Neuron (in vitro differentiated cells): ENCODE measurements around the gene CHST15.

Source experiments
- H2AFZ ChIP-seq: one replicate; pipeline ENCODE4 v1.6.1; 2013; ENCODE audit warnings: low read depth, mild to moderate bottlenecking, inconsistent platforms, low read length, moderate library complexity
- H3K27me3 ChIP-seq: one replicate; pipeline ENCODE4 v1.6.1; 2013; ENCODE audit warnings: low read length; ENCODE audit not compliant: insufficient read depth
- H3K36me3 ChIP-seq: one replicate; pipeline ENCODE4 v1.6.1; 2013; ENCODE audit warnings: low read length; ENCODE audit not compliant: insufficient read depth
- H3K4me1 ChIP-seq: one replicate; pipeline ENCODE4 v1.6.1; 2013; ENCODE audit warnings: low read length; ENCODE audit not compliant: insufficient read depth
- H3K4me3 ChIP-seq: 2 replicates; pipeline ENCODE4 v1.5.1; 2013; ENCODE audit warnings: mild to moderate bottlenecking, low read length, moderate library complexity
- H3K9me3 ChIP-seq: one replicate; pipeline ENCODE4 v1.6.1; 2013; ENCODE audit warnings: low read length

Gene CHST15

GRCh38 chr10:124012991-124013390 lies 80.4 kb downstream of the CHST15 start:
- Histone ChIP-seq H3K4me3 (no peak overlapping the region), H3K4me1 (no peaks in the 10 kb centered on the region), H3K9me3 (peaks cover 9% of the 10 kb centered on the region), H3K27me3 (no peaks in the 10 kb centered on the region), H2AFZ (no peak overlapping the region), H3K36me3 (peaks cover 15% of the 10 kb centered on the region)

- no peaks in the 10 kb centered on the region for H3K4me1 ChIP-seq
- no peaks in the 10 kb centered on the region for H3K27me3 ChIP-seq
- H3K9me3 ChIP-seq: peaks cover 9% of the 10 kb centered on the region
- no peak overlapping the region for H3K4me3 ChIP-seq
- peaks cover 15% of the 10 kb centered on the region for H3K36me3 ChIP-seq
- H2AFZ ChIP-seq: no peak overlapping the region
These were observed 80.8 kb downstream of the CHST15 start for GRCh38 chr10:124012583-124012982.

GRCh38 chr10:124012066-124012465 lies 81.3 kb downstream of the CHST15 start:
- Histone ChIP-seq H3K9me3 (peaks cover 9% of the 10 kb centered on the region), H2AFZ (no peak overlapping the region), H3K36me3 (peaks cover 15% of the 10 kb centered on the region), H3K27me3 (no peaks in the 10 kb centered on the region), H3K4me1 (no peaks in the 10 kb centered on the region), H3K4me3 (no peak overlapping the region)

GRCh38 chr10:124011464-124011863 lies 81.9 kb downstream of the CHST15 start:
- Histone ChIP-seq H3K36me3 (peaks cover 15% of the 10 kb centered on the region), H3K4me1 (no peaks in the 10 kb centered on the region), H3K4me3 (no peak overlapping the region), H3K27me3 (no peaks in the 10 kb centered on the region), H3K9me3 (peaks cover 9% of the 10 kb centered on the region), H2AFZ (no peak overlapping the region)

GRCh38 chr10:124010563-124011131 lies 82.8 kb downstream of the CHST15 start:
- no peak overlapping the region for H3K4me3 ChIP-seq
- H3K27me3 ChIP-seq: no peaks in the 10 kb centered on the region
- H3K4me1 ChIP-seq: peaks cover 2% of the 10 kb centered on the region
- H3K9me3 ChIP-seq: peaks cover 9% of the 10 kb centered on the region
- no peak overlapping the region for H2AFZ ChIP-seq
- H3K36me3 ChIP-seq: peaks cover 15% of the 10 kb centered on the region

- H3K4me3 ChIP-seq: no peak overlapping the region
- peaks cover 2% of the 10 kb centered on the region for H3K4me1 ChIP-seq
- peaks cover 9% of the 10 kb centered on the region for H3K9me3 ChIP-seq
- H2AFZ ChIP-seq: no peak overlapping the region
- H3K36me3 ChIP-seq: peaks cover 15% of the 10 kb centered on the region
- no peaks in the 10 kb centered on the region for H3K27me3 ChIP-seq
These were observed 83.4 kb downstream of the CHST15 start for GRCh38 chr10:124010024-124010423.

- H3K4me1 ChIP-seq: peaks cover 2% of the 10 kb centered on the region
- peaks cover 9% of the 10 kb centered on the region for H3K9me3 ChIP-seq
- H3K36me3 ChIP-seq: peaks cover 15% of the 10 kb centered on the region
- no peak overlapping the region for H3K4me3 ChIP-seq
- H2AFZ ChIP-seq: no peak overlapping the region
- H3K27me3 ChIP-seq: no peaks in the 10 kb centered on the region
These were observed 84.0 kb downstream of the CHST15 start for GRCh38 chr10:124009231-124010015.

GRCh38 chr10:124008681-124009080 lies 84.7 kb downstream of the CHST15 start:
- H3K4me1 ChIP-seq: peaks cover 2% of the 10 kb centered on the region
- peaks cover 5% of the 10 kb centered on the region for H3K9me3 ChIP-seq
- no peaks in the 10 kb centered on the region for H3K27me3 ChIP-seq
- peaks cover 15% of the 10 kb centered on the region for H3K36me3 ChIP-seq
- no peak overlapping the region for H2AFZ ChIP-seq
- H3K4me3 ChIP-seq: no peak overlapping the region

- Histone ChIP-seq H3K9me3 (peaks cover 3% of the 10 kb centered on the region), H3K4me3 (no peak overlapping the region), H2AFZ (no peak overlapping the region), H3K4me1 (peaks cover 2% of the 10 kb centered on the region), H3K36me3 (peaks cover 15% of the 10 kb centered on the region), H3K27me3 (no peaks in the 10 kb centered on the region)
These were observed 85.2 kb downstream of the CHST15 start for GRCh38 chr10:124008187-124008586.

GRCh38 chr10:124007773-124008145 lies 85.6 kb downstream of the CHST15 start:
- no peaks in the 10 kb centered on the region for H3K27me3 ChIP-seq
- peaks cover 2% of the 10 kb centered on the region for H3K4me1 ChIP-seq
- no peak overlapping the region for H3K4me3 ChIP-seq
- H2AFZ ChIP-seq: no peak overlapping the region
- peaks cover 15% of the 10 kb centered on the region for H3K36me3 ChIP-seq
- H3K9me3 ChIP-seq: peaks cover 3% of the 10 kb centered on the region

GRCh38 chr10:124007102-124007772 lies 86.2 kb downstream of the CHST15 start:
- H2AFZ ChIP-seq: no peak overlapping the region
- peaks cover 15% of the 10 kb centered on the region for H3K36me3 ChIP-seq
- H3K4me3 ChIP-seq: no peak overlapping the region
- H3K4me1 ChIP-seq: peaks cover 2% of the 10 kb centered on the region
- H3K9me3 ChIP-seq: no peaks in the 10 kb centered on the region
- H3K27me3 ChIP-seq: no peaks in the 10 kb centered on the region

GRCh38 chr10:124006526-124006925 lies 86.9 kb downstream of the CHST15 start:
- H3K9me3 ChIP-seq: no peaks in the 10 kb centered on the region
- H3K4me1 ChIP-seq: peaks cover 2% of the 10 kb centered on the region
- H3K4me3 ChIP-seq: no peak overlapping the region
- no peak overlapping the region for H2AFZ ChIP-seq
- peaks cover 15% of the 10 kb centered on the region for H3K36me3 ChIP-seq
- H3K27me3 ChIP-seq: no peaks in the 10 kb centered on the region

- Histone ChIP-seq H3K4me3 (no peak overlapping the region), H2AFZ (no peak overlapping the region), H3K9me3 (no peaks in the 10 kb centered on the region), H3K36me3 (peaks cover 15% of the 10 kb centered on the region), H3K4me1 (peaks cover 2% of the 10 kb centered on the region), H3K27me3 (no peaks in the 10 kb centered on the region)
These were observed 87.4 kb downstream of the CHST15 start for GRCh38 chr10:124005991-124006392.
